HG03442 (cell line): ENCODE measurements around the gene PCDHGA9.
"Not testable (repeated sequence)": the region's sequence is repeated elsewhere in the genome, so short reads cannot be mapped to it uniquely, and the experiment has no call there.

Source experiments
- ATAC-seq: cut with Tn5 transposase; IDR thresholded peaks from one replicate; pipeline ENCODE4 v1.9.1; 2021; ENCODE audit warnings: mild to moderate bottlenecking, moderate library complexity; ENCODE audit not compliant: unreplicated experiment

PCDHGA9 gene

DNA sequence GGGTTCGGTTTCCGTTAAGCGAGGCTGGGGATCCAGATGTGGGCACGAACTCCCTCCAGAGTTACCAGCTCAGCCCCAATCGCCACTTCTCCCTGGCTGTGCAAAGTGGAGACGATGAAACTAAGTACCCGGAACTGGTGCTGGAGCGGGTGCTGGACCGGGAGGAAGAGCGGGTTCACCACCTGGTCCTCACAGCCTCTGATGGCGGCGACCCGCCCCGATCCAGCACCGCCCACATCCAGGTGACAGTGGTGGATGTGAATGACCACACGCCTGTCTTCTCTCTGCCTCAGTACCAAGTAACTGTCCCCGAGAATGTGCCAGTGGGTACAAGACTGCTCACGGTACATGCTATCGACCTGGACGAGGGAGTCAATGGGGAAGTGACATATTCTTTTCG is 19.2 kb upstream of the PCDHGA9 start:
- ATAC-seq = no peak

DNA sequence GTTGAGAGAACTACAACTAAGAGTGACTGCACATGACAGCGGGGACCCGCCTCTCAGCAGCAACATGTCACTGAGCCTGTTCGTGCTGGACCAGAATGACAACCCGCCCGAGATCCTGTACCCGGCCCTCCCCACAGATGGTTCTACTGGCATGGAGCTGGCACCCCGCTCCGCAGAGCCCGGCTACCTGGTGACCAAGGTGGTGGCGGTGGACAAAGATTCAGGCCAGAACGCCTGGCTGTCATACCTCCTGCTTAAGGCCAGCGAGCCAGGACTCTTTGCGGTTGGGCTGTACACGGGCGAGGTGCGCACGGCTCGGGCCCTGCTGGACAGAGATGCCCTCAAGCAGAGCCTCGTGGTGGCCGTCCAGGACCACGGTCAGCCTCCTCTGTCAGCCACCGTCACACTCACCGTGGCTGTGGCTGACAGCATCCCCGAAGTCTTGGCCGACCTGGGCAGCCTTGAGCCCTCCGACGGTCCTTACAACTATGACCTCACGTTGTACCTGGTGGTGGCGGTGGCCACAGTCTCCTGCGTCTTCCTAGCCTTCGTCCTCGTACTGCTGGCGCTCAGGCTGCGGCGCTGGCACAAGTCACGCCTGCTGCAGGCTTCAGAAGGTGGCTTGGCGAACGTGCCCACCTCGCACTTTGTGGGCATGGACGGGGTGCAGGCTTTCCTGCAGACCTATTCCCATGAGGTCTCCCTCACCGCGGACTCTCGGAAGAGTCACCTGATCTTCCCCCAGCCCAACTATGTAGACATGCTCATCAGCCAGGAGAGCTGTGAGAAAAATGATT is 17.9 kb upstream of the PCDHGA9 start:
- no peak for ATAC-seq

GRCh38 chr5:141387557-141388311 is 14.8 kb upstream of the PCDHGA9 start, which contains the start of gene PCDHGB4:
PCDHGB4 (plus strand) TSS chr5:141387698; CDS start chr5:141387885, 187 bp downstream.
- ATAC-seq = not testable (repeated sequence)

DNA sequence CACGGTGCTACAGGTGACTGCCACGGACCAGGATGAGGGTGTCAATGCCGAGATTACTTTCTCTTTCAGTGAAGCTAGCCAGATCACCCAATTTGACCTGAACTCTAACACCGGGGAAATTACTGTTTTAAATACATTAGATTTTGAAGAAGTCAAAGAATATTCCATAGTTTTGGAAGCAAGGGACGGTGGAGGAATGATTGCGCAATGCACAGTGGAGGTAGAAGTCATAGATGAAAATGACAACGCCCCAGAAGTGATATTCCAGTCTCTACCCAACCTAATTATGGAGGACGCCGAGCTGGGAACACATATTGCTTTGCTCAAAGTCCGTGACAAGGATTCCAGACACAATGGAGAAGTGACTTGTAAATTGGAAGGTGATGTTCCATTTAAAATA is 13.9 kb upstream of the PCDHGA9 start:
- ATAC-seq = no peak

GRCh38 chr5:141389153-141390042 is 13.2 kb upstream of the PCDHGA9 start:
- no peak for ATAC-seq

DNA sequence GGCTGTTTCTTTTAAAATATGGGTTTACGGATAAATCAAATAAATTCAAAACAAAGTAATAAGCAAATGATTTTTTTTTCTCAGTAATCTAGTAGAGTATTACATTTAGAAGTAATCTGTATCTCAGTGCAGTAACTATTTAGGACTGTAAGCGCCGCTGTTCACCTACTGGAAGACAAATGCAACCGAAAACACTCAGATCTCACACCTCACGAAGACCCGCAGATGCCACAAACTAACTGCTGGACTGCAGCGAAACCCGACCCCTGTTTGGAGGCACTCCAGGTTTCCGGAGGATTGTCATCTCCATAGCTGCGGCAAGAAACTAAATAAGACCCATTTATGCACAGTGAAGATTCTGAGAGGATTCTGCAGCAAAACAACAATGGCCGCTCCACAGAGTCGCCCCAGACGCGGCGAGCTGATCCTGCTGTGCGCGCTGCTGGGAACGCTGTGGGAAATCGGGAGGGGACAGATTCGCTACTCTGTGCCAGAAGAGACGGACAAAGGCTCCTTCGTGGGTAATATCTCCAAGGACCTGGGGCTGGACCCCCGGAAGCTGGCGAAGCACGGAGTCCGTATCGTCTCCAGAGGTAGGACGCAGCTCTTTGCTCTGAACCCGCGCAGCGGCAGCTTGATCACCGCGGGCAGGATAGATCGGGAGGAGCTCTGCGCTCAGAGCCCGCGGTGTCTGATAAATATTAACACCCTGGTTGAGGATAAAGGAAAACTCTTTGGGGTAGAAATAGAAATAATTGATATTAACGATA is 10.0 kb upstream of the PCDHGA9 start, which contains the start of gene PCDHGA8:
PCDHGA8 (plus strand) TSS at position 205 of the 770 bp plus-strand sequence; CDS start at position 386, 181 bp downstream.
- no peak for ATAC-seq

DNA sequence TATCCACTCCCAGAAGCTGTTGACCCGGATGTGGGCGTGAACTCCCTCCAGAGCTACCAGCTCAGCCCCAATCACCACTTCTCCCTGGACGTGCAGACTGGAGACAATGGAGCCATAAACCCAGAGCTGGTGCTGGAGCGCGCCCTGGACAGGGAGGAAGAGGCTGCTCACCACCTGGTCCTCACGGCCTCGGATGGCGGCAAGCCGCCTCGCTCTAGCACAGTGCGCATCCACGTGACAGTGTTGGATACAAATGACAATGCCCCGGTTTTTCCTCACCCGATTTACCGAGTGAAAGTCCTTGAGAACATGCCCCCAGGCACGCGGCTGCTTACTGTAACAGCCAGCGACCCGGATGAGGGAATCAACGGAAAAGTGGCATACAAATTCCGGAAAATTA is 9.3 kb upstream of the PCDHGA9 start:
- ATAC-seq = no peak

DNA sequence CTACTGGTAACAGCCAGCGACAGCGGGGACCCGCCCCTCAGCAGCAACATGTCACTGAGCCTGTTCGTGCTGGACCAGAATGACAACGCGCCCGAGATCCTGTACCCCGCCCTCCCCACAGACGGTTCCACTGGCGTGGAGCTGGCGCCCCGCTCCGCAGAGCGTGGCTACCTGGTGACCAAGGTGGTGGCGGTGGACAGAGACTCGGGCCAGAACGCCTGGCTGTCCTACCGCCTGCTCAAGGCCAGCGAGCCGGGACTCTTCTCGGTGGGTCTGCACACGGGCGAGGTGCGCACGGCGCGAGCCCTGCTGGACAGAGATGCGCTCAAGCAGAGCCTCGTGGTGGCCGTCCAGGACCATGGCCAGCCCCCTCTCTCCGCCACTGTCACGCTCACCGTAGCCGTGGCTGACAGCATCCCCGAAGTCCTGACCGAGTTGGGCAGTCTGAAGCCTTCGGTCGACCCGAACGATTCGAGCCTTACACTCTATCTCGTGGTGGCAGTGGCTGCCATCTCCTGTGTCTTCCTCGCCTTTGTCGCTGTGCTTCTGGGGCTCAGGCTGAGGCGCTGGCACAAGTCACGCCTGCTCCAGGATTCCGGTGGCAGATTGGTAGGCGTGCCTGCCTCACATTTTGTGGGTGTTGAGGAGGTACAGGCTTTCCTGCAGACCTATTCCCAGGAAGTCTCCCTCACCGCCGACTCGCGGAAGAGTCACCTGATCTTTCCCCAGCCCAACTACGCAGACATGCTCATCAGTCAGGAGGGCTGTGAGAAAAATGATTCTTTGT is 8.0 kb upstream of the PCDHGA9 start:
- not testable (repeated sequence) for ATAC-seq

GRCh38 chr5:141397756-141398551 is 4.6 kb upstream of the PCDHGA9 start, which contains the start of gene PCDHGB5:
PCDHGB5 (plus strand) TSS chr5:141397947; CDS start chr5:141398128, 181 bp downstream.
- peak; percentile 78 for ATAC-seq

- ATAC-seq = no peak
Measured at GRCh38 chr5:141398608-141399007, 4.0 kb upstream of the PCDHGA9 start.

GRCh38 chr5:141399555-141400258 is 2.9 kb upstream of the PCDHGA9 start:
- no peak for ATAC-seq

- ATAC-seq = no peak
Measured at GRCh38 chr5:141403387-141403786, 809 bp downstream of the PCDHGA9 start.

DNA sequence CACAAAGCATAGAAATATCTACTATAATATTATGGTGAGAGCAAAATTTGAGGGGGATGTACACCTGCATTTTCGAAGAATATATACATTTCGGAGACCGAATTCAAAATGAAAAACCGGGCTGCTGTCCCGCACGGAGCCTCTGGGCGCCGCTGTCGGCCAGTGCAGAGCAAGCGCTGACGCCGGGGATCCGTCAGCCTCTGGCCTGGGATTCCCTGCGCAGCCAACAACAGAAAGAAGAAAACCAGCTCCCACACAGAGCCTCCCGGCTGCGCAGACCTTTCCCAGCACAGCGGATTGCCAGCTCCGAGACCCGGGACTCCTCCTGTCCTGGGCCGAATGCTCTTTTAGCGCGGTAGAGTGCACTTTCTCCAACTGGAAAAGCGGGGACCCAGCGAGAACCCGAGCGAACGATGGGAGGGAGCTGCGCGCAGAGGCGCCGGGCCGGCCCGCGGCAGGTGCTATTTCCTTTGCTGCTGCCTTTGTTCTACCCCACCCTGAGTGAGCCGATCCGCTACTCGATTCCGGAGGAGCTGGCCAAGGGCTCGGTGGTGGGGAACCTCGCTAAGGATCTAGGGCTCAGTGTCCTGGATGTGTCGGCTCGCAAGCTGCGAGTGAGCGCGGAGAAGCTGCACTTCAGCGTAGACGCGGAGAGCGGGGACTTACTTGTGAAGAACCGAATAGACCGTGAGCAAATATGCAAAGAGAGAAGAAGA is 5.4 kb downstream of the PCDHGA9 start, which contains the start of gene PCDHGB6:
PCDHGB6 (plus strand) TSS at position 232 of the 716 bp plus-strand sequence; CDS start at position 414, 182 bp downstream.
- ATAC-seq = peak; percentile 38

DNA sequence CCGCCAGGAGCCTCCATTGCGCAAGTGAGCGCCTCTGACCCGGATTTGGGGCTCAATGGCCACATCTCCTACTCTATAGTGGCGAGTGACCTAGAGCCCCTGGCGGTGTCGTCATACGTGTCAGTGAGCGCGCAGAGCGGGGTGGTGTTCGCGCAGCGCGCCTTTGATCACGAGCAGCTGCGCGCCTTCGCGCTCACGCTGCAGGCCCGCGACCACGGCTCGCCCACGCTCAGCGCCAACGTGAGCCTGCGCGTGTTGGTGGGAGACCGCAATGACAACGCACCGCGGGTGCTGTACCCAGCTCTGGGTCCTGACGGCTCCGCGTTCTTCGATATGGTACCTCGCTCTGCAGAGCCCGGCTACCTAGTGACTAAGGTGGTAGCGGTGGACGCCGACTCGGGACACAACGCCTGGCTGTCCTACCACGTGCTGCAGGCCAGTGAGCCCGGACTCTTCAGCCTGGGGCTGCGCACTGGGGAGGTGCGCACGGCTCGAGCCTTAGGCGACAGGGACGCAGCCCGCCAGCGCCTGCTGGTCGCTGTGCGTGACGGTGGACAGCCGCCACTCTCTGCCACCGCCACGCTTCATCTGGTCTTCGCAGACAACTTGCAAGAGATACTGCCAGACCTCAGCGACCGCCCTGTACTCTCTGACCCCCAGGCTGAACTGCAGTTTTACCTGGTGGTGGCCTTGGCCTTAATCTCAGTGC is 7.2 kb downstream of the PCDHGA9 start:
- no peak for ATAC-seq

GRCh38 chr5:141411575-141411974 is 9.0 kb downstream of the PCDHGA9 start:
- no peak for ATAC-seq

GRCh38 chr5:141412854-141413539 is 10.4 kb downstream of the PCDHGA9 start, which contains the start of gene PCDHGA10:
PCDHGA10 (plus strand) TSS chr5:141412987; CDS start chr5:141413176, 189 bp downstream.
- peak; percentile 81 for ATAC-seq
